Colonic mucosa (tissue), 4 donors: ENCODE data around the gene FAM98A. TPM values are rescaled to one million over a fixed set of nuclear protein-coding genes. Genes with fewer than 3 reads are reported as not detected.

Experiments
- DNase-seq: peaks from one replicate; pipeline ENCODE4 v3.0.0-alpha.2; 2020
- H3K27ac ChIP-seq: fragments of 200-600 bp; one replicate; pipeline ENCODE4 v1.8.0; 2021
- H3K27me3 ChIP-seq: fragments of 200-600 bp; one replicate; pipeline ENCODE4 v1.8.0; 2021
- H3K36me3 ChIP-seq: fragments of 200-600 bp; one replicate; pipeline ENCODE4 v1.8.0; 2021
- H3K4me1 ChIP-seq: fragments of 200-600 bp; one replicate; pipeline ENCODE4 v1.8.0; 2021; ENCODE audit warnings: mild to moderate bottlenecking
- H3K4me3 ChIP-seq: fragments of 200-600 bp; one replicate; pipeline ENCODE4 v1.8.0; 2021
- H3K9ac ChIP-seq, 2 donors: one replicate each; pipeline ENCODE4 v1.7.0; 2013; ENCODE audit warnings: control low read depth in 2 of 2, low read depth in 2 of 2, low read length in 2 of 2
- H3K9me3 ChIP-seq: fragments of 200-600 bp; one replicate; pipeline ENCODE4 v1.8.0; 2021
- CTCF ChIP-seq: fragments of 200-600 bp; IDR thresholded peaks from one replicate; pipeline ENCODE4 v1.8.0; 2022; ENCODE audit warnings: antibody characterized with exemption, mild to moderate bottlenecking
- intact Hi-C: fragments of 100-400 bp; cut with DNase I; formaldehyde crosslinking; loops from one replicate; pipeline ENCODE4 v1.14.1; 2022
- total RNA-seq, 2 donors: library from RNA; stranded (reverse); fragmentation: NEBNext Ultra II Directional in 1 of 2; extraction: Animal tissue kit (Norgen Biotek cat#: 25700) in 1 of 2; gene quantifications; one replicate each; pipeline ENCODE4 v1.2.1, GENCODE V29; 2021
- donor health status: healthy.
- donor health status: DM: no; HTN: no; CAD: no.
- donor health status: DM: no; HTN: no; CAD: no.

FAM98A gene
- total RNA-seq, 2 donors from 2014 or later, result 23.1 to 35.0 TPM

- no peak for DNase-seq
- no peaks in the 10 kb centered on the region for H3K27me3 ChIP-seq
- H3K9ac ChIP-seq, result no peak overlapping the region
- no peak for TF ChIP-seq CTCF
- no peak overlapping the region for H3K4me3 ChIP-seq
- intact Hi-C loops, result no loop called here
- H3K27ac ChIP-seq, result no peak overlapping the region
- H3K9me3 ChIP-seq, result no peaks in the 10 kb centered on the region
- H3K36me3 ChIP-seq, result no peaks in the 10 kb centered on the region
- H3K4me1 ChIP-seq, result no peaks in the 10 kb centered on the region
These were observed 12.3 kb downstream of the FAM98A start for GRCh38 chr2:33586766-33587165.

GRCh38 chr2:33583194-33583938, 15.7 kb downstream of the FAM98A start:
- H3K36me3 ChIP-seq, result no peaks in the 10 kb centered on the region
- H3K4me3 ChIP-seq, result no peak overlapping the region
- intact Hi-C loops, result no loop called here
- H3K9ac ChIP-seq, result no peak overlapping the region
- H3K4me1 ChIP-seq, result no peaks in the 10 kb centered on the region
- TF ChIP-seq CTCF, result peak; percentile 77
- H3K9me3 ChIP-seq, result no peaks in the 10 kb centered on the region
- DNase-seq, result no peak
- H3K27me3 ChIP-seq, result no peaks in the 10 kb centered on the region
- H3K27ac ChIP-seq, result no peak overlapping the region

DNA sequence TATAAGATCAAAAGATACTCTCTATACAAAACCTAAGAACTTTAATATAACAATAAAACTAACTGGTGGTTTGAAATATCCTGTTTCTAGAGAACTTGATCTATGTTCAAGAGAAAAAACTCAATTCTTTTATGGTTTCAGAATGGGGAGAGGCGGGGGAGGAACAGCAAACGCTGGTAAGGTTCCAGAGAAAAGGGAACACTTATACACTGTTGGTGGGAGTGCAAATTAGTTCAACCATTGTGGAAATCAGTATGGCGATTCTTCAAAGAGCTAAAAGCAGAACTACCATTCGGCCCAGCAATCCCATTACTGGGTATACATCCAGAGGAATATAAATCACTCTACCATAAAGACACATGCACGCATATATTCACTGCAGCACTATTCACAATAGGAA, 17.2 kb downstream of the FAM98A start:
- no peak for TF ChIP-seq CTCF
- H3K4me3 ChIP-seq, result no peak overlapping the region
- no peak overlapping the region for H3K27ac ChIP-seq
- no peaks in the 10 kb centered on the region for H3K9me3 ChIP-seq
- no peaks in the 10 kb centered on the region for H3K36me3 ChIP-seq
- H3K4me1 ChIP-seq, result no peaks in the 10 kb centered on the region
- intact Hi-C loops, result no loop called here
- no peaks in the 10 kb centered on the region for H3K27me3 ChIP-seq
- DNase-seq, result no peak
- H3K9ac ChIP-seq, result no peak overlapping the region

GRCh38 chr2:33579227-33579626, 19.9 kb downstream of the FAM98A start:
- no peaks in the 10 kb centered on the region for H3K4me1 ChIP-seq
- no peak for DNase-seq
- intact Hi-C loops, result no loop called here
- H3K4me3 ChIP-seq, result no peak overlapping the region
- no peak overlapping the region for H3K9ac ChIP-seq
- H3K36me3 ChIP-seq, result no peaks in the 10 kb centered on the region
- H3K9me3 ChIP-seq, result no peaks in the 10 kb centered on the region
- no peaks in the 10 kb centered on the region for H3K27me3 ChIP-seq
- no peak overlapping the region for H3K27ac ChIP-seq
- no peak for TF ChIP-seq CTCF

GRCh38 chr2:33577668-33578067, 21.4 kb downstream of the FAM98A start:
- Histone ChIP-seq H3K36me3 (no peaks in the 10 kb centered on the region), H3K9me3 (no peaks in the 10 kb centered on the region), H3K27me3 (no peaks in the 10 kb centered on the region), H3K4me3 (no peak overlapping the region), H3K4me1 (no peaks in the 10 kb centered on the region), H3K27ac (no peak overlapping the region), H3K9ac (no peak overlapping the region)
- DNase-seq, result no peak
- intact Hi-C loops, result no loop called here
- TF ChIP-seq CTCF, result no peak
